ENCODE data around the gene CAMKMT. TPM values are rescaled to one million over a fixed set of nuclear protein-coding genes. Genes with fewer than 3 reads are reported as not detected.

Gene CAMKMT
- total and polyA plus RNA-seq, 2 experiments from 2014 or later: 26.5 to 29.5 TPM

DNA sequence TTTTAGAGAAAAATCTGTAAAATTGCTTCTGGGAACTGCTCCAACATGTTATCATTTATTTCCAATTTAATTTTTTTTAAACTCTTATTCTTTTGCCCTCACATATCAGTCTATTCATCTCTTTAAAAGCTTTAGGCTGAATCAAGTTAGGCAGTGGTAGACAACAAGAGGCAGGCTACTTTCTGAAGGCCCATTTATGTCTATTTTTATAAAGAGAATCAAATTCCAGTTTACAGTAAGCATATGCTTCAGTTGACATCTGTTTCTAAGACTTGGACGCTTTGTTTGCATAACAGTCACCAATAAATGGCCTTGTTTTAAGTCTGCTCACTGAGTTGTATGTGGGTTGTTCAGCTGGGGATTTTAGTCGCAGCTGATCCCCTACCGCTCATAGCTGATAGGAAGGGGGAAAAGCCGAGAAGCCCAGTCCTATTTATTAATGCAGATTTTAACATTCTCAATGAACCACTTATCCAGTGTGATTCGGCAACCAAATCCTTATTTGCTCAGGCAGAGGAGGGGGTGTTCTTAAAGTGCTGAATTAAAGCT lies 319.3 kb downstream of the CAMKMT start (continued):
- TF ChIP-seq, protein P1, sequence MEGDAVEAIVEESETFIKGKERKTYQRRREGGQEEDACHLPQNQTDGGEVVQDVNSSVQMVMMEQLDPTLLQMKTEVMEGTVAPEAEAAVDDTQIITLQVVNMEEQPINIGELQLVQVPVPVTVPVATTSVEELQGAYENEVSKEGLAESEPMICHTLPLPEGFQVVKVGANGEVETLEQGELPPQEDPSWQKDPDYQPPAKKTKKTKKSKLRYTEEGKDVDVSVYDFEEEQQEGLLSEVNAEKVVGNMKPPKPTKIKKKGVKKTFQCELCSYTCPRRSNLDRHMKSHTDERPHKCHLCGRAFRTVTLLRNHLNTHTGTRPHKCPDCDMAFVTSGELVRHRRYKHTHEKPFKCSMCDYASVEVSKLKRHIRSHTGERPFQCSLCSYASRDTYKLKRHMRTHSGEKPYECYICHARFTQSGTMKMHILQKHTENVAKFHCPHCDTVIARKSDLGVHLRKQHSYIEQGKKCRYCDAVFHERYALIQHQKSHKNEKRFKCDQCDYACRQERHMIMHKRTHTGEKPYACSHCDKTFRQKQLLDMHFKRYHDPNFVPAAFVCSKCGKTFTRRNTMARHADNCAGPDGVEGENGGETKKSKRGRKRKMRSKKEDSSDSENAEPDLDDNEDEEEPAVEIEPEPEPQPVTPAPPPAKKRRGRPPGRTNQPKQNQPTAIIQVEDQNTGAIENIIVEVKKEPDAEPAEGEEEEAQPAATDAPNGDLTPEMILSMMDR (conservative IDR thresholded peaks at IDR 0.05; ENCODE audit: low read depth in 2 of 2): no peak
- TF ChIP-seq EZH2 (IDR thresholded peaks at IDR 0.05; ENCODE audit: low read depth, unreplicated experiment) (no peak), EZH2phosphoT487 (IDR thresholded peaks at IDR 0.05; ENCODE audit: unreplicated experiment) (no peak), CREB1 (CRISPR knock-in tag; IDR thresholded peaks at IDR 0.05; ENCODE audit: low read depth) (no peak), STAT1 (IDR thresholded peaks at IDR 0.05; ENCODE audit: unreplicated experiment) (no peak), JUNB (IDR thresholded peaks at IDR 0.05; ENCODE audit: unreplicated experiment) (no peak)

DNA sequence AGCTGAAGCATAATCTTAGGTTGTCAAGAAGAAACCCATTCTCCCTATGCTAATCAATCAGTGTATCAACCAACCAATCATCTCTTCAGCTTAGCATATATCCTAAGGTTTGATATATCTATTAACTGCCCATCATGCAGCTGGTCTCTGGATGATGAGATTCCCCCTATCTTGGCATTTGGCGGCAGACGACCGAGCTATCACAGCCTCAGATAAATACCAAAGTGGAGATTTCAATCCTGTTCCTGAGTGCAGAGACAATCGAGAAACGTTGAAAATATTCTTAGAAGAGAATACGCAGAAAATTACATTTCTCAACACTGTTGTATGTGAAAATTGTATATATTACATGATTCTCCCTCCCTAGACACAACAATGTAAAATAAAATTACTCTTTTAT lies 320.7 kb downstream of the CAMKMT start:
- ATAC-seq (no peak), DNase-seq (ENCODE audit: low spot score) (no peak)
- Mint-ChIP-seq H3K27me3 (ENCODE audit: insufficient read depth, low read depth, poor library complexity) (no peaks in the 10 kb centered on the region), H3K4me1 (peaks cover 20% of the 10 kb centered on the region), H3K36me3 (ENCODE audit: low read depth) (no peaks in the 10 kb centered on the region), H3K4me3 (no peak overlapping the region), H3K27ac (no peak overlapping the region), H3K9me3 (no peaks in the 10 kb centered on the region)
- no peaks in the 10 kb centered on the region for H3K9me2 ChIP-seq (ENCODE audit: insufficient read depth)
- no peak overlapping the region for H2AFZ ChIP-seq
- H3K36me3 ChIP-seq (ENCODE audit: insufficient read depth): no peaks in the 10 kb centered on the region
- H4K20me1 ChIP-seq (replicated peaks; ENCODE audit: insufficient read depth): no peaks in the 10 kb centered on the region
- no peak overlapping the region for H3K4me2 ChIP-seq
- peaks cover 19% of the 10 kb centered on the region for H3K4me1 ChIP-seq (ENCODE audit: insufficient read depth)
- no peak overlapping the region for H3K4me3 ChIP-seq
- H3K27ac ChIP-seq (ENCODE audit: low read depth): no peak overlapping the region
- TF ChIP-seq CREB1 (CRISPR knock-in tag; IDR thresholded peaks at IDR 0.05; ENCODE audit: low read depth) (no peak), ZNF331 (CRISPR knock-in tag; IDR thresholded peaks at IDR 0.05; ENCODE audit: low read depth) (no peak)
- TF ChIP-seq, protein P1 (conservative IDR thresholded peaks at IDR 0.05; ENCODE audit: low read depth in 2 of 2): no peak
- H3K27me3 ChIP-seq (ENCODE audit: insufficient read depth): no peaks in the 10 kb centered on the region
- no peaks in the 10 kb centered on the region for H3F3A ChIP-seq (replicated peaks; ENCODE audit: low read depth)
- no peaks in the 10 kb centered on the region for H3K79me2 ChIP-seq (replicated peaks; ENCODE audit: insufficient read depth)

DNA sequence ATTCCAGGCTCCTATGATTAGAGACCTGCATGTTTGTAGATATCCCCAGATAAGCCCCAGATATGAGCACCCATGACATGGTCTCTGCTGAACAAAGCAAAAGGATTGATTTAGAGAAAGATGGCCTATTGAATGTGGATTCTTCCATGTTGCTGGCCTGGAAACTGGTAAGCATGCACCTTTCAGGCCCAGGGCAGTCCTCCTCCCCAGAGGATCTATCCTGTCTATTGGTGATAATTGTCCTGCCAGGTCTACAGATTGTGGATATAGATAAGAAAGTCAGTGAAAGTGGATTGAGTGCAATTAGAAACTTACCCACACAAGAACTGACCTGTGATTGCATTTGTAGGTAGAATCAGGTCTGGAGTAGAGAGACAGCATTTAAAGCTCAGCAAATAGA lies 322.8 kb downstream of the CAMKMT start:
- ATAC-seq (no peak), DNase-seq (ENCODE audit: low spot score) (no peak)
- H3K79me2 ChIP-seq (replicated peaks; ENCODE audit: insufficient read depth): no peaks in the 10 kb centered on the region
- peaks cover 24% of the 10 kb centered on the region for H3K4me1 ChIP-seq (ENCODE audit: insufficient read depth)
- H3K36me3 Mint-ChIP-seq (ENCODE audit: low read depth): no peaks in the 10 kb centered on the region
- no peak overlapping the region for H3K4me3 ChIP-seq
- H3K27ac Mint-ChIP-seq: no peak overlapping the region
- no peak overlapping the region for H2AFZ ChIP-seq
- no peaks in the 10 kb centered on the region for H3K9me3 Mint-ChIP-seq
- H3K27me3 Mint-ChIP-seq (ENCODE audit: insufficient read depth, low read depth, poor library complexity): no peaks in the 10 kb centered on the region
- H3K27ac ChIP-seq (ENCODE audit: low read depth): no peak overlapping the region
- no peak overlapping the region for H3K4me2 ChIP-seq
- peaks cover 26% of the 10 kb centered on the region for H3K4me1 Mint-ChIP-seq
- no peaks in the 10 kb centered on the region for H3F3A ChIP-seq (replicated peaks; ENCODE audit: low read depth)
- H3K36me3 ChIP-seq (ENCODE audit: insufficient read depth): no peaks in the 10 kb centered on the region
- H3K27me3 ChIP-seq (ENCODE audit: insufficient read depth): no peaks in the 10 kb centered on the region
- H3K9me2 ChIP-seq (ENCODE audit: insufficient read depth): no peaks in the 10 kb centered on the region
- peaks cover 4% of the 10 kb centered on the region; the same call in 1 of the 2 replicates for H4K20me1 ChIP-seq (replicated peaks; ENCODE audit: insufficient read depth)
- no peak overlapping the region for H3K4me3 Mint-ChIP-seq
- TF ChIP-seq, protein P1 (conservative IDR thresholded peaks at IDR 0.05; ENCODE audit: low read depth in 2 of 2): no peak
- TF ChIP-seq, protein P2, sequence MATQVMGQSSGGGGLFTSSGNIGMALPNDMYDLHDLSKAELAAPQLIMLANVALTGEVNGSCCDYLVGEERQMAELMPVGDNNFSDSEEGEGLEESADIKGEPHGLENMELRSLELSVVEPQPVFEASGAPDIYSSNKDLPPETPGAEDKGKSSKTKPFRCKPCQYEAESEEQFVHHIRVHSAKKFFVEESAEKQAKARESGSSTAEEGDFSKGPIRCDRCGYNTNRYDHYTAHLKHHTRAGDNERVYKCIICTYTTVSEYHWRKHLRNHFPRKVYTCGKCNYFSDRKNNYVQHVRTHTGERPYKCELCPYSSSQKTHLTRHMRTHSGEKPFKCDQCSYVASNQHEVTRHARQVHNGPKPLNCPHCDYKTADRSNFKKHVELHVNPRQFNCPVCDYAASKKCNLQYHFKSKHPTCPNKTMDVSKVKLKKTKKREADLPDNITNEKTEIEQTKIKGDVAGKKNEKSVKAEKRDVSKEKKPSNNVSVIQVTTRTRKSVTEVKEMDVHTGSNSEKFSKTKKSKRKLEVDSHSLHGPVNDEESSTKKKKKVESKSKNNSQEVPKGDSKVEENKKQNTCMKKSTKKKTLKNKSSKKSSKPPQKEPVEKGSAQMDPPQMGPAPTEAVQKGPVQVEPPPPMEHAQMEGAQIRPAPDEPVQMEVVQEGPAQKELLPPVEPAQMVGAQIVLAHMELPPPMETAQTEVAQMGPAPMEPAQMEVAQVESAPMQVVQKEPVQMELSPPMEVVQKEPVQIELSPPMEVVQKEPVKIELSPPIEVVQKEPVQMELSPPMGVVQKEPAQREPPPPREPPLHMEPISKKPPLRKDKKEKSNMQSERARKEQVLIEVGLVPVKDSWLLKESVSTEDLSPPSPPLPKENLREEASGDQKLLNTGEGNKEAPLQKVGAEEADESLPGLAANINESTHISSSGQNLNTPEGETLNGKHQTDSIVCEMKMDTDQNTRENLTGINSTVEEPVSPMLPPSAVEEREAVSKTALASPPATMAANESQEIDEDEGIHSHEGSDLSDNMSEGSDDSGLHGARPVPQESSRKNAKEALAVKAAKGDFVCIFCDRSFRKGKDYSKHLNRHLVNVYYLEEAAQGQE (IDR thresholded peaks at IDR 0.05; ENCODE audit: unreplicated experiment): no peak
- TF ChIP-seq CREB1 (CRISPR knock-in tag; IDR thresholded peaks at IDR 0.05; ENCODE audit: low read depth): no peak
- no peak for TF ChIP-seq ZNF114 (CRISPR knock-in tag; IDR thresholded peaks at IDR 0.05)
- TF ChIP-seq EZH2 (IDR thresholded peaks at IDR 0.05; ENCODE audit: low read depth, unreplicated experiment): no peak
- TF ChIP-seq ZNF331 (CRISPR knock-in tag; IDR thresholded peaks at IDR 0.05; ENCODE audit: low read depth): no peak
- TF ChIP-seq, protein P3, sequence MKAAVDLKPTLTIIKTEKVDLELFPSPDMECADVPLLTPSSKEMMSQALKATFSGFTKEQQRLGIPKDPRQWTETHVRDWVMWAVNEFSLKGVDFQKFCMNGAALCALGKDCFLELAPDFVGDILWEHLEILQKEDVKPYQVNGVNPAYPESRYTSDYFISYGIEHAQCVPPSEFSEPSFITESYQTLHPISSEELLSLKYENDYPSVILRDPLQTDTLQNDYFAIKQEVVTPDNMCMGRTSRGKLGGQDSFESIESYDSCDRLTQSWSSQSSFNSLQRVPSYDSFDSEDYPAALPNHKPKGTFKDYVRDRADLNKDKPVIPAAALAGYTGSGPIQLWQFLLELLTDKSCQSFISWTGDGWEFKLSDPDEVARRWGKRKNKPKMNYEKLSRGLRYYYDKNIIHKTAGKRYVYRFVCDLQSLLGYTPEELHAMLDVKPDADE (IDR thresholded peaks at IDR 0.05): no peak

Data from GM23338 (cell line).